A549 (cell line): Measurements from ENCODE around the gene GIMAP7.

Experiments used
- BHLHE40 ChIP-seq: IDR thresholded peaks from 2 replicates; pipeline ENCODE4 v1.6.1; 2012; ENCODE audit warnings: low read depth, low read length, inconsistent platforms
- CEBPB ChIP-seq, 2 experiments: fragments of >200 bp in 1 of 2; sonication (Bioruptor Twin) in 1 of 2; formaldehyde crosslinking in 1 of 2; IDR thresholded peaks; 2 replicates each; pipeline ENCODE4 v1.6.1; 2012 to 2016
- CTCF ChIP-seq: fragments of >200 bp; sonication (Bioruptor Twin); formaldehyde crosslinking; IDR thresholded peaks from 3 replicates; pipeline ENCODE4 v1.5.1; 2016
- EHMT2 ChIP-seq: fragments of 200-600 bp; sonication (generic); IDR thresholded peaks from 2 replicates; pipeline ENCODE4 v1.6.1; 2016; ENCODE audit warnings: antibody characterized with exemption, low read depth, mild to moderate bottlenecking, moderate library complexity
- RNF2 ChIP-seq: fragments of 200-600 bp; sonication (generic); IDR thresholded peaks from 2 replicates; pipeline ENCODE4 v1.6.1; 2016; ENCODE audit warnings: low read depth, mild to moderate bottlenecking, antibody characterized with exemption, moderate library complexity, borderline replicate concordance

GRCh38 chr7:150568714-150569113 lies 54.0 kb downstream of the GIMAP7 start:
- TF ChIP-seq CTCF: no peak
- TF ChIP-seq EHMT2: no peak
- TF ChIP-seq CEBPB (IDR thresholded peaks at IDR 0.05): no peak
- no peak for TF ChIP-seq RNF2
- no peak for TF ChIP-seq BHLHE40
